SU-DHL-6 (cell line): Measurements from ENCODE around the gene SOAT2.
"Not testable (repeated sequence)": the region's sequence is repeated elsewhere in the genome, so short reads cannot be mapped to it uniquely, and the experiment has no call there.

ENCODE experiments used
- H2AFZ ChIP-seq: fragments of 200-600 bp; sonication (generic); 2 replicates; pipeline ENCODE4 v1.6.1; 2014; ENCODE audit warnings: low read depth, mild to moderate bottlenecking, moderate library complexity, mixed read lengths, antibody characterized with exemption, low read length; ENCODE audit not compliant: severe bottlenecking
- H3F3A ChIP-seq: fragments of 200-600 bp; shearing (Covaris generic); 2 replicates; pipeline ENCODE4 v1.6.0; 2016; ENCODE audit warnings: antibody characterized with exemption, mild to moderate bottlenecking; ENCODE audit not compliant: insufficient read depth
- H3K27ac ChIP-seq: fragments of 200-600 bp; sonication (generic); 2 replicates; pipeline ENCODE4 v1.5.1; 2016; ENCODE audit warnings: low read depth, mild to moderate bottlenecking, low read length, moderate library complexity, mixed read lengths
- H3K27me3 ChIP-seq: fragments of 200-600 bp; sonication (generic), shearing (Covaris generic); 2 replicates; pipeline ENCODE4 v1.6.0; 2014; ENCODE audit warnings: mild to moderate bottlenecking, low read length
- H3K36me3 ChIP-seq: fragments of 200-600 bp; sonication (generic); 2 replicates; pipeline ENCODE4 v1.6.1; 2014; ENCODE audit warnings: mild to moderate bottlenecking, low read length, mixed read lengths
- H3K4me2 ChIP-seq: fragments of 300-600, 200-600 bp; shearing (Covaris generic), sonication (generic); 2 replicates; pipeline ENCODE4 v1.6.0; 2014; ENCODE audit warnings: low read length, low read depth, mild to moderate bottlenecking; ENCODE audit not compliant: poor library complexity, severe bottlenecking
- H3K4me3 ChIP-seq: fragments of 200-600 bp; sonication (generic); 2 replicates; pipeline ENCODE4 v1.5.1; 2014; ENCODE audit warnings: antibody characterized with exemption, low read length, mild to moderate bottlenecking, mixed read lengths; ENCODE audit not compliant: insufficient read depth, poor library complexity, severe bottlenecking
- H3K79me2 ChIP-seq: fragments of 200-600 bp; sonication (generic); 2 replicates; pipeline ENCODE4 v1.6.1; 2014; ENCODE audit warnings: mild to moderate bottlenecking, low read length, moderate library complexity; ENCODE audit not compliant: insufficient read depth
- H3K9ac ChIP-seq: fragments of 200-600 bp; sonication (generic); 2 replicates; pipeline ENCODE4 v1.7.0; 2014; ENCODE audit warnings: mild to moderate bottlenecking, low read length
- H3K9me2 ChIP-seq: fragments of 200-600 bp; sonication (generic); replicated peaks from 2 replicates; pipeline ENCODE4 v1.6.1; 2014; ENCODE audit warnings: low read length; ENCODE audit not compliant: insufficient read depth
- H3K9me3 ChIP-seq: fragments of 200-600 bp; sonication (generic); 2 replicates; pipeline ENCODE4 v1.6.1; 2014; ENCODE audit warnings: low read length, mixed read lengths; ENCODE audit not compliant: insufficient read depth
- H4K20me1 ChIP-seq: fragments of 200-600 bp; sonication (generic); 2 replicates; pipeline ENCODE4 v1.6.1; 2014; ENCODE audit warnings: low read depth, mild to moderate bottlenecking, antibody characterized with exemption, low read length, moderate library complexity, mixed read lengths
- EZH2phosphoT487 ChIP-seq: fragments of 200-600 bp; sonication (generic), shearing (Covaris generic); conservative IDR thresholded peaks from 2 replicates; pipeline ENCODE4 v1.6.1; 2018; ENCODE audit warnings: mild to moderate bottlenecking, antibody characterized with exemption, low read length, moderate library complexity, mixed read lengths
- TF ChIP-seq, protein P1 (sequence below): fragments of 200-600 bp; sonication (generic); IDR thresholded peaks from one replicate; pipeline ENCODE4 v1.5.1; 2017; ENCODE audit warnings: antibody characterized with exemption, mild to moderate bottlenecking, low read length, moderate library complexity; ENCODE audit not compliant: insufficient read depth, poor library complexity, severe bottlenecking

Gene SOAT2

DNA sequence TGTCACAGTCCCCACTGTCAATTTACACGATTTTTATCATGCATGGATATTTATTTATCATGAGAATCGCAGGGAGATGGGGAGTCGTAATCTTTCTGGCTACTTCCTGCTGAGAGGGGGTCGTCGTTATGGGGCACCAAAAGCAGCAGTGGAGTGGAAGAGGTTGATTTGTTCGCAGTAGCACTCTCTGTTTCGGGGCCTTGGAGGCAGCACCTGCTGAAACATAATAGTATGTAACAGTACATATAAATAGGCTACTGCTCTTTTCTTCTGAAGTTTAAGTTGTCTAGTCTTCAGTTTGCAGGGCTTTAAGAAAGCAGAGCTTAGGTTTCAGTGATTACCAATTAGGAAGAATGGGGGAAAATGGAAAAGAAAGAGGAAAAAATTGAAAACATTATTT is 3.8 kb downstream of the SOAT2 start:
- H3K9me2 ChIP-seq, result no peaks in the 10 kb centered on the region
- peak overlapping the region; percentile 54 for H3K27ac ChIP-seq
- H4K20me1 ChIP-seq, result no peaks in the 10 kb centered on the region
- no peak overlapping the region for H3K4me3 ChIP-seq
- 0 out of 2 replicates have a peak, but pooled peaks cover 5% of the 10 kb centered on the region for H3K36me3 ChIP-seq
- H3K9me3 ChIP-seq, result no peaks in the 10 kb centered on the region
- peaks cover 10% of the 10 kb centered on the region for H3F3A ChIP-seq
- H2AFZ ChIP-seq, result no peak overlapping the region
- no peaks in the 10 kb centered on the region for H3K79me2 ChIP-seq
- no peaks in the 10 kb centered on the region for H3K27me3 ChIP-seq
- TF ChIP-seq, protein P1, sequence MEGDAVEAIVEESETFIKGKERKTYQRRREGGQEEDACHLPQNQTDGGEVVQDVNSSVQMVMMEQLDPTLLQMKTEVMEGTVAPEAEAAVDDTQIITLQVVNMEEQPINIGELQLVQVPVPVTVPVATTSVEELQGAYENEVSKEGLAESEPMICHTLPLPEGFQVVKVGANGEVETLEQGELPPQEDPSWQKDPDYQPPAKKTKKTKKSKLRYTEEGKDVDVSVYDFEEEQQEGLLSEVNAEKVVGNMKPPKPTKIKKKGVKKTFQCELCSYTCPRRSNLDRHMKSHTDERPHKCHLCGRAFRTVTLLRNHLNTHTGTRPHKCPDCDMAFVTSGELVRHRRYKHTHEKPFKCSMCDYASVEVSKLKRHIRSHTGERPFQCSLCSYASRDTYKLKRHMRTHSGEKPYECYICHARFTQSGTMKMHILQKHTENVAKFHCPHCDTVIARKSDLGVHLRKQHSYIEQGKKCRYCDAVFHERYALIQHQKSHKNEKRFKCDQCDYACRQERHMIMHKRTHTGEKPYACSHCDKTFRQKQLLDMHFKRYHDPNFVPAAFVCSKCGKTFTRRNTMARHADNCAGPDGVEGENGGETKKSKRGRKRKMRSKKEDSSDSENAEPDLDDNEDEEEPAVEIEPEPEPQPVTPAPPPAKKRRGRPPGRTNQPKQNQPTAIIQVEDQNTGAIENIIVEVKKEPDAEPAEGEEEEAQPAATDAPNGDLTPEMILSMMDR, result no peak
- TF ChIP-seq EZH2phosphoT487, result no peak
- H3K9ac ChIP-seq, result no peak overlapping the region
- no peak overlapping the region for H3K4me2 ChIP-seq

- not testable (repeated sequence) for H3K79me2 ChIP-seq, H3K9me2 ChIP-seq, H3F3A ChIP-seq, H3K27ac ChIP-seq, H3K27me3 ChIP-seq, H2AFZ ChIP-seq, H4K20me1 ChIP-seq, H3K36me3 ChIP-seq, H3K9me3 ChIP-seq, H3K4me3 ChIP-seq, H3K9ac ChIP-seq, H3K4me2 ChIP-seq
These were observed 9.1 kb downstream of the SOAT2 start for GRCh38 chr12:53112431-53112830.

DNA sequence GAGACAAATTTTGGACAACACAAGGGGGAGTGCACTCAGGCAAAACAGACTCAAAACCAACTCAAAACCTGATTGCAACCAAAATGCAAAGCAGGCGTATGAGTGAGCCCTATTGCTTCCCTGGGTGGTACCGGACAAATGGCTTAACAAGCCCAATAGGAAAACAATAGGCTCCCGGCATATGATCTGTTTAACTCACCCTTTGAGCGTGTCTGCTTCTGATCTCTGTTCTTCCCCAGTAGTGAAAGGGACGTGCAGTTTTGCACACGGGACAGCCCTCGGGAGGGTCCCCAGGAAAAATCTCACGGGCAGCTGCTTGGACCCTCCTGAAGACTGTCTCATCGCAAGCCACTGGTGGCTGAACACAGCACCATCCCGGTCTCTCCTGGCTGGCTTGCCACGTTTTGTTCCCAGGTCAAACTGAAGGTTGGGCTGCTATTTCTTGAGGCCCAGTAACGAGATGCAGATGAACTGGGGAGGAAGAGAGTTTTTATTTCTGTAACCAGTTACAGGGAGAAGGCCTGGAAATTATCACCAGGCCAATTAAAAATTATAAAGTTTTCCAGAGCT is 9.9 kb downstream of the SOAT2 start:
- Histone ChIP-seq H3K4me3 (no peak overlapping the region), H3K4me2 (no peak overlapping the region), H3K9ac (no peak overlapping the region), H3K27ac (no peak overlapping the region), H2AFZ (no peak overlapping the region), H3K9me3 (no peaks in the 10 kb centered on the region), H3K9me2 (no peaks in the 10 kb centered on the region), H3F3A (no peaks in the 10 kb centered on the region), H3K36me3 (0 out of 2 replicates have a peak, but pooled peaks cover 5% of the 10 kb centered on the region), H4K20me1 (no peaks in the 10 kb centered on the region), H3K79me2 (no peaks in the 10 kb centered on the region), H3K27me3 (no peaks in the 10 kb centered on the region)
- TF ChIP-seq, protein P1, result no peak
- no peak for TF ChIP-seq EZH2phosphoT487

GRCh38 chr12:53113951-53114350 is 10.7 kb downstream of the SOAT2 start:
- no peaks in the 10 kb centered on the region for H3K9me3 ChIP-seq
- 0 out of 2 replicates have a peak, but pooled peaks cover 5% of the 10 kb centered on the region for H3K36me3 ChIP-seq
- no peak overlapping the region for H3K4me3 ChIP-seq
- no peaks in the 10 kb centered on the region for H3K27me3 ChIP-seq
- H3K79me2 ChIP-seq, result no peaks in the 10 kb centered on the region
- H4K20me1 ChIP-seq, result no peaks in the 10 kb centered on the region
- no peak overlapping the region for H3K4me2 ChIP-seq
- no peaks in the 10 kb centered on the region for H3K9me2 ChIP-seq
- H3K27ac ChIP-seq, result no peak overlapping the region
- TF ChIP-seq, protein P1, result no peak
- no peak for TF ChIP-seq EZH2phosphoT487
- H3K9ac ChIP-seq, result no peak overlapping the region
- no peak overlapping the region for H2AFZ ChIP-seq
- no peaks in the 10 kb centered on the region for H3F3A ChIP-seq
